ENCODE data around the gene AGAP1. TPM values are rescaled to one million over a fixed set of nuclear protein-coding genes. Genes with fewer than 3 reads are reported as not detected.

AGAP1 gene
- total RNA-seq, 2 donors from 2014 or later = 32.8 to 34.7 TPM

DNA sequence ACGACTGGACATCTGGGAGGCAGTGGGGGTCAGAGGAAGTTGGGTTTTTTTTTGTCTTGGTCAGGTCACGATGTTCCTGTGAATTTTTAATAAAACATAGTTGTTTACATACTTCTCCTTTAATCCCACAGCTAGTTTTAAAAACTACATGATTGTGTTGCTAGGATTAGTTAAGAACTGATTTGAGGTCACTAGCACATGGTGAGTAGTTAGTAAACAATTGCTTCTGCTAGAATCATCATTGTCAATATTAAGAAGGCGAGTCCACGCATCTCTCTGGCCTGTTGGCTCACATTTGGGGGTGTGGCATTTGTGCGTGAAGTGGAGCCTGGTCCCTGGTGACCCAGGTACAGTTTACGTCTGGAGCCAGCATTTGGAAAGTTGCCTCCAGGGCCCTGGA lies 59.4 kb downstream of the AGAP1 start:
- peaks cover 24% of the 10 kb centered on the region for H3K4me1 Mint-ChIP-seq
- WGBS, 2 experiments (ENCODE audit: insufficient coverage in 1 of 2, insufficient read length in 1 of 2) = 88 to 93% methylated on average over 4 to 5 of the region's 6 CpGs
- peaks cover 4% of the 10 kb centered on the region for H3K4me1 ChIP-seq (ENCODE audit: control insufficient read depth, insufficient read depth, low read length)
- H3K9me3 ChIP-seq (ENCODE audit: control insufficient read depth, low read length) = no peaks in the 10 kb centered on the region
- H3K27me3 ChIP-seq (ENCODE audit: control insufficient read depth, insufficient read depth, low read length, poor library complexity, severe bottlenecking) = no peaks in the 10 kb centered on the region
- H3K27ac ChIP-seq (ENCODE audit: low read depth, low read length) = no peak overlapping the region
- no peak overlapping the region for H3K4me3 Mint-ChIP-seq
- DNase-seq = no peak
- H3K4me3 ChIP-seq (ENCODE audit: low read length) = no peak overlapping the region
- H3K9me3 Mint-ChIP-seq = no peaks in the 10 kb centered on the region
- no peaks in the 10 kb centered on the region for H3K36me3 ChIP-seq (ENCODE audit: control insufficient read depth, insufficient read depth, low read length)
- H3K36me3 Mint-ChIP-seq (ENCODE audit: low read depth) = no peaks in the 10 kb centered on the region
- no peak for TF ChIP-seq CTCF (conservative IDR thresholded peaks at IDR 0.05)
- H3K27me3 Mint-ChIP-seq (ENCODE audit: insufficient read depth) = no peaks in the 10 kb centered on the region
- H3K9ac ChIP-seq (ENCODE audit: extremely low read depth, low read length, poor library complexity, severe bottlenecking) = no peak overlapping the region
- H3K27ac Mint-ChIP-seq = no peak overlapping the region

- Histone ChIP-seq H3K27me3 (ENCODE audit: control insufficient read depth, insufficient read depth, low read length, poor library complexity, severe bottlenecking) (no peaks in the 10 kb centered on the region), H3K4me3 (ENCODE audit: low read length) (no peak overlapping the region), H3K9ac (ENCODE audit: extremely low read depth, low read length, poor library complexity, severe bottlenecking) (no peak overlapping the region), H3K36me3 (ENCODE audit: control insufficient read depth, insufficient read depth, low read length) (no peaks in the 10 kb centered on the region), H3K4me1 (ENCODE audit: control insufficient read depth, insufficient read depth, low read length) (peaks cover 4% of the 10 kb centered on the region), H3K27ac (ENCODE audit: low read depth, low read length) (no peak overlapping the region), H3K9me3 (ENCODE audit: control insufficient read depth, low read length) (no peaks in the 10 kb centered on the region)
- TF ChIP-seq CTCF (conservative IDR thresholded peaks at IDR 0.05) = no peak
- H3K9me3 Mint-ChIP-seq = no peaks in the 10 kb centered on the region
- peaks cover 24% of the 10 kb centered on the region for H3K4me1 Mint-ChIP-seq
- no peak for DNase-seq
- no peaks in the 10 kb centered on the region for H3K36me3 Mint-ChIP-seq (ENCODE audit: low read depth)
- H3K4me3 Mint-ChIP-seq = no peak overlapping the region
- no peak overlapping the region for H3K27ac Mint-ChIP-seq
- H3K27me3 Mint-ChIP-seq (ENCODE audit: insufficient read depth) = no peaks in the 10 kb centered on the region
- 69 to 86% methylated on average over 12 to 13 of the region's 13 CpGs for WGBS, 2 experiments (ENCODE audit: insufficient coverage in 1 of 2, insufficient read length in 1 of 2)
These were observed 59.9 kb downstream of the AGAP1 start for GRCh38 chr2:235553696-235554100.

GRCh38 chr2:235554385-235554784 lies 60.5 kb downstream of the AGAP1 start:
- WGBS, 2 experiments (ENCODE audit: insufficient coverage in 1 of 2, insufficient read length in 1 of 2) = 90 to 97% methylated on average over 6 of the region's 6 CpGs
- no peaks in the 10 kb centered on the region for H3K27me3 Mint-ChIP-seq (ENCODE audit: insufficient read depth)
- no peak overlapping the region for H3K4me3 Mint-ChIP-seq
- Histone ChIP-seq H3K27me3 (ENCODE audit: control insufficient read depth, insufficient read depth, low read length, poor library complexity, severe bottlenecking) (no peaks in the 10 kb centered on the region), H3K9ac (ENCODE audit: extremely low read depth, low read length, poor library complexity, severe bottlenecking) (no peak overlapping the region), H3K36me3 (ENCODE audit: control insufficient read depth, insufficient read depth, low read length) (no peaks in the 10 kb centered on the region), H3K9me3 (ENCODE audit: control insufficient read depth, low read length) (no peaks in the 10 kb centered on the region), H3K4me3 (ENCODE audit: low read length) (no peak overlapping the region), H3K4me1 (ENCODE audit: control insufficient read depth, insufficient read depth, low read length) (peaks cover 4% of the 10 kb centered on the region), H3K27ac (ENCODE audit: low read depth, low read length) (no peak overlapping the region)
- H3K9me3 Mint-ChIP-seq = no peaks in the 10 kb centered on the region
- TF ChIP-seq CTCF (conservative IDR thresholded peaks at IDR 0.05) = no peak
- H3K4me1 Mint-ChIP-seq = peaks cover 24% of the 10 kb centered on the region
- no peaks in the 10 kb centered on the region for H3K36me3 Mint-ChIP-seq (ENCODE audit: low read depth)
- DNase-seq = no peak
- H3K27ac Mint-ChIP-seq = no peak overlapping the region

Data from endodermal cell (in vitro differentiated cells).